Uterus (tissue), 2 donors: ENCODE data around the gene VCL.

Experiments used
- CTCF ChIP-seq, 4 experiments: fragments of 200-600 bp in 2 of 4; fragments of 450-650 bp in 2 of 4; sonication (generic) in 2 of 4; IDR thresholded peaks; one replicate each; pipeline ENCODE4 v1.5.1; 2016 to 2019; ENCODE audit warnings: antibody characterized with exemption in 4 of 4, mild to moderate bottlenecking in 2 of 4, moderate library complexity in 1 of 4
- POLR2A ChIP-seq, 2 donors: fragments of 450-650 bp; IDR thresholded peaks; one replicate each; pipeline ENCODE4 v1.6.1; 2016; ENCODE audit warnings: antibody characterized with exemption in 2 of 2, mild to moderate bottlenecking in 1 of 2, moderate library complexity in 1 of 2

GRCh38 chr10:74153123-74153522 lies 155.2 kb downstream of the VCL start:
- TF ChIP-seq POLR2A (IDR thresholded peaks at IDR 0.05) (no peak), CTCF (IDR thresholded peaks at IDR 0.05) (peak in 3 of 4 experiments; percentile 11 to 50 (median 39))
